GM20431 (cell line): ENCODE data around the gene INF2.
"Not testable (repeated sequence)": the region's sequence is repeated elsewhere in the genome, so short reads cannot be mapped to it uniquely, and the experiment has no call there.

Experiments
- in situ Hi-C: fragments of 300-500 bp; cut with MseI, MboI; formaldehyde crosslinking; loops from one replicate; pipeline ENCODE4 v1.15.0; 2020; ENCODE audit warnings: low sequenced_read_pairs; ENCODE audit not compliant: unreplicated experiment

The INF2 gene

DNA sequence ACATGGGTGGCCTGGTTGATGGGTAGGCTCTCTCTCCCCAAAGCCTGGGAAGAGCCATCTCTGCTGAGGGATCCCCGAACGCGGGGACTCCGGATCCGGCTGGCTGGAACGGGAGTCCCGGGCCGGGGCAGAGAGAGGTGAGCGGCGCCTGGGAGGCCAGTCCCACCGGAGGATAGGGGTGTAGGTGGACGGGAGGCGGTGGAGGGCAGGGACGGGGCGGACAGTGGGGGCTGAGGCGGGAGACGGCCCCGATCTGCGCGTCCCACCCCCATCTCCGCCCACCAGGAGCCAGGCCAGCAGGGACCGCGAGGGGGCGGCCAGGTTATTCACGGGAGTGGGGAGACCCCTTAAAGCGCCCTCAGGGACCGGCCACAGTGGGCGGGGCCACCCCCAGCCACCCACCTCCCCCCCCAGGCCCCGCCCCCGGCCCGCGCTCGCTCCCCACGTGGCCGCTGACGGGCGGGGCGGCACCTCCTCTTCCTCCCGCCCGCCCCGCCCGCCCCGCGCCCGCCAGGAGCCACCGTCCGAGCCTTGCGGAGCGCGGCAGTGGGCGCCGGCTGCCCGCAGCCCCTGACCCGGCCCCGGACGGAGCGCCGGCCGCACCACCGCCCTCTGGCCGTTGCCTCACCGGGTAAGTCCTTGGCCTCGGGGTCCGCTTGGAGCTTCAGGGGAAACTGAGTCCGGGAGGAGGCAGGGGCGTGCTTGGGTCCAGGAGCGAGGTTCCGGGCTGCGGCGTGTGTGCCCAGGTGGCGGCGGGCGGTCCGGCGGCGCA, at the start of gene INF2:
Gene INF2, plus strand, starts transcription at position 510 of the 772 bp plus-strand sequence. CDS start 11,748 bp downstream, outside the sequence.
- in situ Hi-C loops, result no loop called here

- in situ Hi-C loops, result no loop called here
Observed at GRCh38 chr14:104639885-104640548, 49.4 kb upstream of the INF2 start.

GRCh38 chr14:104640681-104641080, 48.7 kb upstream of the INF2 start:
- in situ Hi-C loops, result no loop called here

DNA sequence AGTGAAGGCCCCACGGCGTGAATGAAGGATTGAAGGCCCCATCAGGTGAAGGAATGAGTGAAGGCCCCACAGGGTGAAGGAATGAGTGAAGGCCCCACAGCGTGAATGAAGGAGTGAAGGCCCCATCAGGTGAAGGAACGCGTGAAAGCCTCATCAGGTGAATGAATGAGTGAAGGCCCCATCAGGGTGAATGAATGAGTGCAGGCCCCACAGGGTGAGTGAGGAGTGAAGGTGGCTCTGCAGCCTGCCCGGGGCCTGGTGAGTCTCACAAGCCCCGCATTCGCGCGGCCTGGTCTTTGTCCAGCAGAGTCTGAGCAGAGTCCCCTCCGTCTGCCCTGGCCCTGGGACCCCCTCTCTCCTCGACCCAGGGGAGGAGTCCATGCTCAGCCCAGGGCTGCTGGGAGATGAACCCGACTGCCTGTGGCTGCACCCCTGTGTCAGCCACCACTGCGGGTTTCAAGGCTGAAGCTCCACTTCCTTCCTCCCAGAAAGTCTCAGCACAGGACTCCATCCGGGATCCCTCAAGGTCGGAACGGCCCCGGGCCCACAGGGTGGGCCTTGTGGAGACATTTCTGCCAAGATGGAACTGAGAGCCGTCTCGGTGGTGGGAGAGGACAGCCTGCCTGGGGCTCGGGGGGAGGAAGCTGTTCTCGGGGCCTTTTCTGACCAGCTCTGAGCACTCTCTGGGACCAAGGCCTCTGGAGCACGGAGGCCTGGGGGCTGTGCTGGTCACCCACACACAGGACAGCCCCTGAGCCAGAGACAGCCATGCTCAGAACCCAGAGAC, 47.5 kb upstream of the INF2 start:
- in situ Hi-C loops, result no loop called here

GRCh38 chr14:104642540-104642868, 46.9 kb upstream of the INF2 start:
- in situ Hi-C loops, result no loop called here

DNA sequence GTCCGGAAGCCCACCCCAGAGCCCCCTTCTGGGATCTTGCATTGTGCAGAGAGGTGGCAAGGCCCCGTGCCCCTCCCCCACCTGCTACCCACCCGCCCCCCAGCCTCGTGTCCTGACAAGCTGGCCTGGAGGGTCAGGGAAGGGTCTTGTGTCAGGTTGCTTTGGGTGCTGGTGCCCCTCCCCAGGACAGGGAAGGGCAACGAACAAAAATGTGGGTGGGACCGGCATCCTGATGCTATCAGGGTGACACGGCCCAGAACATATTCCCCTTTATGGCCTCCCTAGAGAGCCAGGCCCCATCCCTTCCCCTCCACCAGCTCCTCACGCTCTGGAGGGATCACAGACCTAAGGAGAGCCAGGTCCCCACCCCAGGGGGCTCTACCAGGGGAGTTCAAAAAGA, 46.1 kb upstream of the INF2 start:
- in situ Hi-C loops, result no loop called here

DNA sequence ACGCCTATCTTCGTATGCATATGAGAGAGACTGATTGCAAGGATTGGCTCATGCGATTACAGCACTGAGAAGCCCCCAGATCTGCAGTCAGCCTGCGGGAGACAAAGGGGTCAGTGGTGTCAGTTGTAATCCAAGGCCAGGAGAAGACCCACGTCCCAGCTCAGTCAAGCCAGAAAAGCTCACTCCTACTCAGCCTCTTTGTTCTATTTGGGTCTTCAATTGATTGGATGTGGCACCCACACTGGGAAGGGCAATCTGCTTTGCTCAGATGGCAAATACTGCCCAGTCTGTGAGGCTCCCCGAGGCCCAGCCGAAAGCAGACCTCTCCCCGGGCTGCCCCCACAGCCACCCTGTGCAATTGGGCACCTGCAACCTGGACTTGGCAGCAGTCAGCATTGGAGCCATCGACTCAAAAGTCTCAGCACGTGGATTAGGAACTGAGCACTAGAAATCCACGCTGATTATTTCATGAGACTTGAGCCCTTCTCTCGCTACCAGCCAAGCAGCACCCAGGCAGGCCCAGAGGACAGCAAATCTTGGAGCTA, 45.3 kb upstream of the INF2 start:
- in situ Hi-C loops, result no loop called here

DNA sequence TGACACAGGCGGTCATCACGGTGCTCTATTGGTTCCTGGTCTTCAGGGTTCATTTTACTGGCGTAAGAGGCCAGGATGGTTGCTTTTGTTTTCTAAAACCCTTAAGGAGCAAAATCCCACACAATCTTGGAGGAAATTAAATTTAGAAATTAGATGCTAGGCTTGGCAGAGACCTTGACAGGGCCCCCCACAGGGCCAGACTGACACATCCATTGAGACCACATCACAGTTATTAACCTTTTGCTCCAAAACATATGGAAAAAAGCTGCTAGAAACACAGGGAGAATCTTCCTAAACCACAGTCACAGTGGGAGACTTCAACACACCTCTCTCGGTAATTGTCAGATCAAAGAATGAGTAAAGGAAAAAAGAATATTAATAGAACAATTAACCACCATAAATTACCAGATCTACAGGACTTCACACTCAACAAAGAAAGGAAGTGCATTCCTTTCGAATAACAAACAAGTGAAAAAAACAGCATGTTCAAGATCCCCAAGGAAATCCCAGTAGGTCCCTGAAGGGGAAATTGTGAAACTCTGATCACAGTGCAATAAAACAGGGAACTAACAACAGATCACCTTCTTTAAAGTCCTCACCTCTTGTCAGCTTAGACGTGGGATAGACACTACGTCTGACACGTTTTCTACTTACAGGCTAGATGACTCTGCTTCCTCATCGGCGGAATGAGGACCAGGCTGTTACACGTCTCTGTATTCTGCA, 44.6 kb upstream of the INF2 start:
- in situ Hi-C loops, result loop anchor here (5.0 kb wide), 1 partner anchor 52 kb away; no protein-coding TSS in a partner anchor

GRCh38 chr14:104647467-104648043, 41.9 kb upstream of the INF2 start:
- in situ Hi-C loops, result loop anchor here (5.0 kb wide), 1 partner anchor 50 kb away; no protein-coding TSS in a partner anchor

DNA sequence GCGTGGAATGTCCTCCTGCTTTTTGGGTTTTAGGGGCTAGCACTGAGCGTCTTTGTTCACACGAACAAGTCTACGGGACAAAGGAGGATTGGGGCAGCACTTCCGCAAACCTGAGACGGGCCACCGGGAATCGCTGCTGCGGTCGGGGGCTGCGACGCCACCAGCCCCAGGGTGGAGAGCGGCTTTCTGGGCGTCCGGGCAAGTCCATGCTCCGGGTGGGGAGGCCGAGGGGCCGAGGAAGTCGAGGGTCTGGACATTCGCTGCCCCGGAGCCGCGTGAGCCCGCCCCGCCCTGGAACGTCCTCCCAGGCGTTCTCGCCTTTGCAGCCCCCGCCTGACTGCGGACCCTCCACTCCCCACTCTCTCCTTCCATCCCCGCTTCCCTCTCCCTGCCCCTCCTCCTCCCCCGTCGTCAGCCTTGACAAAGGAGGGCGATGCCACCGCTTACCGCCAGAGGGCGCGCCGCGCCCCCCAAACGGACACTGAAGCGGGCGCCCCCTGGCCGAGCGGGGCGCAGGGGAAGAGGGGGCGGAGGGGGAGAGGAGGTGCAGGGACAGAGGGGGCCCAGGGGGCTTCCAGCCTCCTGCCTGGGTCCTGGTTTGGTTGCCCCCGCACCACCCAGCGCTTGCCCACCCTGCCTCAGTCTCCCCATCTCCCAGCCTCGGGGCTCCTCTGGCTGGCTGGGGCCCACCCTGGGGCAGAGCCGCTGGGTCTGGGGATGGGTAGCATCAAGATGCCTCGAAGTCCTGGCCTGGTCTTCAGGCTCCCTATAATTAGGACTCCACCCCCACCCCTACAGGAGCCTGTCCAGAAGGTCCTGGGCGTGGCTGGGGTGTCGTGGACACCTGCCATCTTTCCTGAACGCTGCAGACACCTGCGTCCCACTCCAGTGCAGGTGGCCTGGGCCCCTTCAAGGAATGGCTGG, 39.1 kb upstream of the INF2 start:
- in situ Hi-C loops, result no loop called here

- in situ Hi-C loops, result no loop called here
Observed at GRCh38 chr14:104650981-104651875, 38.2 kb upstream of the INF2 start.

GRCh38 chr14:104651876-104652260, 37.5 kb upstream of the INF2 start:
- in situ Hi-C loops, result no loop called here

DNA sequence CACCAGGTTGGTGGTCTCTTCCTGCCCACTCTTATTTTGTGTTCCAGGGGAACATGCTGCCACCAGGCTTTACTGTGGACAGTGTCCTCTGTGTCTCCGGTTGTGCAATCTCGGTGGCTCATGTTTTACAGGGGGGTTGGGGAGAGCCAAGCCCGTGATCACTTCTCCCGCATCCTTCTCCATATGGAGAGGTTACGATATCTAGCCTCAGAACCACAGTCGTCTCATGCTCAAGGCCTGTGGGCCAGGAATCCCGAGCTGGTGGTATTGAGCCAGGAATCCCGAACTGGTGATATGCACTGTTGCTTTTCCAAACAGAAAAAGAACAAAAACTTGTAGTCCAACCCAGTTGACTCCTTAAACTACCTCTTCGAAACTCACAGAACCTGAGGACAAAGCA, 37.0 kb upstream of the INF2 start:
- in situ Hi-C loops, result no loop called here

DNA sequence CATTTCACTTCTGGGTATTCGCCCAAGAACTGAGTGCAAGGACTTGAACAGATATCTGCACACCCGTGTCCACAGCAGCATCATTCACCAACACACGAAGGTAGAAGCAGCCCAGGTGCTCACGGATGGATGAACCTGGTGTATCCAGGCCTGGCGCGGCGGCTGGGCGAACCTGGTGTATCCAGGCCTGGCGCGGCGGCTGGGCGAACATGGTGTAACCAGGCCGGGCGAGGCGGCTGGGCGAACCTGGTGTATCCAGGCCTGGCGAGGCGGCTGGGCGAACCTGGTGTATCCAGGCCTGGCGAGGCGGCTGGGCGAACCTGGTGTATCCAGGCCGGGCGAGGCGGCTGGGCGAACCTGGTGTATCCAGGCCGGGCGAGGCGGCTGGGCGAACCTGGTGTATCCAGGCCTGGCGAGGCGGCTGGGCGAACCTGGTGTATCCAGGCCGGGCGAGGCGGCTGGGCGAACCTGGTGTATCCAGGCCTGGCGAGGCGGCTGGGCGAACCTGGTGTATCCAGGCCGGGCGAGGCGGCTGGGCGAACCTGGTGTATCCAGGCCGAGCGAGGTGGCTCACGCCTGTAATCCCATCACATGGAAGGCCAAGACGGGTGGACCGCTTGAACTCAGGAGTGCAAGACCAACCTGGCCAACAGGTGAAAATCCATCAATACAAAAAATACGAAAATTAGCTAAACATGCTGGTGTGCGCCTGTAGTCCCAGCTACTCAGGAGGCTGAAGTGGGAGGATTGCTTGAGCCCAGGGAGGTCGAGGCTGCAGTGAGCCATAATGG, 36.1 kb upstream of the INF2 start:
- in situ Hi-C loops, result not testable (repeated sequence)

DNA sequence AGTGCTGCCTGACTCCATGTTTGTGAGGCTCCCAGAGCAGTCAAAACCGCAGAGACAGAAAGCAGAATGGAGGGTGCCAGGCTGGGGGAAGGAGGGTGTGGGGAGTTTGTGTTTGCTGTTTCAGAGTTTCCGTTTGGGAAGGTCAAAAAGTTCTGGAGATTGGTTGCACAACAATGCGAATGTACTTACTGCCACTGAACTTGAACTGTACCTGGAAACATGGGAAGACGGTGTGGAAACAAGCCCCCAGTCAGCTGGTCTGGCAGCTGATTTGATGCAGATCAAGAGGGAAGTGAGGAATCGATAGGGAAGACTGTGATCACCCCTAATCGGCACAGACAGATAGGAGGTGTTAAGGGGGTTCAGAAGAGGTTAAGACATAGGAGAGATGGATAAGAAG, 35.3 kb upstream of the INF2 start:
- in situ Hi-C loops, result no loop called here

DNA sequence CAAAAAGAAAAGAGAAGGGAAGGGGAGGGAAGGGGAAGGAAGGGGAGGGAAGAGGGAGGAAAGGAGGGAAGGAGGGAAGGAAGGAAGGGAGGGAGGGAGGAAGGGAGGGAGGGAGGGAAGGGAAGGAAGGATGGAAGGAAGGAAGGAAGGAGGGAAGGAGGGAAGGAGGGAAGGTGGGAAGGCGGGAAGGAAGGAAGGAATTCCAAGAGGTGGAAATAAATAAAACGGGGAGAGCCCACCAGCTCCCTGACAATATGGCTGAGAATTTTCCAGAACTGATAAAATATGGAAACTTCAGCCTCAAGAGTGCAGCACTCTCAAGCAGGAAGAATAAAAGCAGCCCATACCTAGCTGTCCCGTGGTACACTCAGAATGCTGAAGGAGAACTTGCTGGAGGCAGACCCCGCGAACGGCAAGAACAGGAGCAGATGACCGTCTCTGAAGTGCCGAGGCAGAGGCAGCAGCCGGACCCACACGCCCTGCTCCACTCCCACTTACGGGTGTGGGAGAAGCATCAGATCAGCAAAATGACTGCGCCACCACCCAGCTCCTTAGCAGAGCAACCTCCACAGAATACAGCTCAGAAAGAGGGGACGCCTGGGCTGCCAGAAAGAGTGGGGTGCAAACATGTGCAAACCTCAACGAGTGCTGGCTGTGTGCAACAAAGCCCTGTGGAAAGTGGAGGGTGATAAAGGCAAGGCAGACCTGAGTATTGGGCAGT, 34.1 kb upstream of the INF2 start:
- in situ Hi-C loops, result no loop called here
